DOHH2 (cell line): Measurements from ENCODE around the gene CLCA2.

Experiments used
- H3F3A ChIP-seq: fragments of 200-600 bp; sonication (generic), shearing (Covaris generic); 2 replicates; pipeline ENCODE4 v1.6.0; 2016; ENCODE audit warnings: antibody characterized with exemption, mild to moderate bottlenecking; ENCODE audit not compliant: control insufficient read depth, insufficient read depth
- H3K27ac ChIP-seq: fragments of 200-600 bp; sonication (generic); 2 replicates; pipeline ENCODE4 v1.5.1; 2014; ENCODE audit warnings: low read depth, mild to moderate bottlenecking, low read length, moderate library complexity
- H3K27me3 ChIP-seq: fragments of 200-600 bp; sonication (generic); 2 replicates; pipeline ENCODE4 v1.6.1; 2014; ENCODE audit warnings: mild to moderate bottlenecking, low read length, mixed read lengths; ENCODE audit not compliant: control insufficient read depth
- H3K36me3 ChIP-seq: fragments of 200-600 bp; sonication (generic); 2 replicates; pipeline ENCODE4 v1.6.1; 2014; ENCODE audit warnings: mild to moderate bottlenecking, low read length, moderate library complexity, mixed read lengths; ENCODE audit not compliant: control insufficient read depth
- H3K4me1 ChIP-seq: fragments of 200-600 bp; sonication (generic); 2 replicates; pipeline ENCODE4 v1.6.1; 2014; ENCODE audit warnings: mild to moderate bottlenecking, low read length, mixed read lengths; ENCODE audit not compliant: control insufficient read depth
- H3K4me2 ChIP-seq: fragments of 200-600 bp; sonication (generic); 2 replicates; pipeline ENCODE4 v1.6.0; 2014; ENCODE audit warnings: mild to moderate bottlenecking, low read length, moderate library complexity
- H3K4me3 ChIP-seq: fragments of 200-600 bp; sonication (generic); 2 replicates; pipeline ENCODE4 v1.5.1; 2014; ENCODE audit warnings: mild to moderate bottlenecking, low read length, mixed read lengths
- H3K79me2 ChIP-seq: fragments of 200-600 bp; sonication (generic); 2 replicates; pipeline ENCODE4 v1.6.1; 2014; ENCODE audit warnings: mild to moderate bottlenecking, low read length, mixed read lengths; ENCODE audit not compliant: control insufficient read depth
- H3K9me2 ChIP-seq: fragments of 200-600 bp; sonication (generic); replicated peaks from 2 replicates; pipeline ENCODE4 v1.6.1; 2014; ENCODE audit warnings: mild to moderate bottlenecking, low read length, mixed read lengths; ENCODE audit not compliant: control insufficient read depth
- H3K9me3 ChIP-seq: fragments of 200-600 bp; sonication (generic); 2 replicates; pipeline ENCODE4 v1.6.1; 2014; ENCODE audit warnings: antibody characterized with exemption, low read length, mixed read lengths; ENCODE audit not compliant: control insufficient read depth, insufficient read depth
- H4K20me1 ChIP-seq: fragments of 200-600 bp; sonication (generic); 2 replicates; pipeline ENCODE4 v1.6.0; 2014; ENCODE audit warnings: low read depth, mild to moderate bottlenecking, antibody characterized with exemption, low read length, moderate library complexity; ENCODE audit not compliant: control insufficient read depth, insufficient read depth
- CTCF ChIP-seq: fragments of 200-600 bp; sonication (generic); IDR thresholded peaks from one replicate; pipeline ENCODE4 v1.5.1; 2014; ENCODE audit warnings: antibody characterized with exemption, mild to moderate bottlenecking, low read depth, low read length; ENCODE audit not compliant: poor library complexity, severe bottlenecking
- EZH2phosphoT487 ChIP-seq: fragments of 200-600 bp; sonication (generic); IDR thresholded peaks from 2 replicates; pipeline ENCODE4 v1.6.1; 2017; ENCODE audit warnings: borderline replicate concordance, mild to moderate bottlenecking, antibody characterized with exemption, low read length, moderate library complexity, mixed read lengths

Gene CLCA2

GRCh38 chr1:86471291-86471690 lies 47.3 kb downstream of the CLCA2 start:
- H4K20me1 ChIP-seq, result no peaks in the 10 kb centered on the region
- no peaks in the 10 kb centered on the region for H3K9me3 ChIP-seq
- H3K4me3 ChIP-seq, result no peak overlapping the region
- no peak overlapping the region for H3K4me2 ChIP-seq
- H3K27ac ChIP-seq, result no peak overlapping the region
- no peaks in the 10 kb centered on the region for H3F3A ChIP-seq
- peaks cover 19% of the 10 kb centered on the region for H3K27me3 ChIP-seq
- no peak for TF ChIP-seq EZH2phosphoT487
- TF ChIP-seq CTCF, result no peak
- H3K9me2 ChIP-seq, result no peaks in the 10 kb centered on the region
- no peaks in the 10 kb centered on the region for H3K36me3 ChIP-seq
- no peaks in the 10 kb centered on the region for H3K79me2 ChIP-seq
- H3K4me1 ChIP-seq, result no peaks in the 10 kb centered on the region

GRCh38 chr1:86472152-86472551 lies 48.2 kb downstream of the CLCA2 start:
- H3K9me3 ChIP-seq, result no peaks in the 10 kb centered on the region
- no peak overlapping the region for H3K27ac ChIP-seq
- no peak overlapping the region for H3K4me3 ChIP-seq
- no peak overlapping the region for H3K4me2 ChIP-seq
- H3K36me3 ChIP-seq, result no peaks in the 10 kb centered on the region
- TF ChIP-seq EZH2phosphoT487, result no peak
- no peak for TF ChIP-seq CTCF
- H3K4me1 ChIP-seq, result no peaks in the 10 kb centered on the region
- no peaks in the 10 kb centered on the region for H4K20me1 ChIP-seq
- H3K9me2 ChIP-seq, result no peaks in the 10 kb centered on the region
- peaks cover 19% of the 10 kb centered on the region for H3K27me3 ChIP-seq
- no peaks in the 10 kb centered on the region for H3K79me2 ChIP-seq
- no peaks in the 10 kb centered on the region for H3F3A ChIP-seq

- no peaks in the 10 kb centered on the region for H3K79me2 ChIP-seq
- H3K27me3 ChIP-seq, result peaks cover 19% of the 10 kb centered on the region
- no peak overlapping the region for H3K4me2 ChIP-seq
- H4K20me1 ChIP-seq, result no peaks in the 10 kb centered on the region
- no peaks in the 10 kb centered on the region for H3F3A ChIP-seq
- no peak overlapping the region for H3K27ac ChIP-seq
- no peaks in the 10 kb centered on the region for H3K36me3 ChIP-seq
- no peaks in the 10 kb centered on the region for H3K4me1 ChIP-seq
- H3K9me3 ChIP-seq, result no peaks in the 10 kb centered on the region
- TF ChIP-seq CTCF, result no peak
- no peak for TF ChIP-seq EZH2phosphoT487
- no peaks in the 10 kb centered on the region for H3K9me2 ChIP-seq
- no peak overlapping the region for H3K4me3 ChIP-seq
These were observed 48.8 kb downstream of the CLCA2 start for GRCh38 chr1:86472767-86473166.

- Histone ChIP-seq H3K4me1 (no peaks in the 10 kb centered on the region), H3F3A (no peaks in the 10 kb centered on the region), H3K36me3 (no peaks in the 10 kb centered on the region), H3K27me3 (peaks cover 7% of the 10 kb centered on the region; the same call in 1 of the 2 replicates), H3K9me3 (no peaks in the 10 kb centered on the region), H3K27ac (no peak overlapping the region), H3K79me2 (no peaks in the 10 kb centered on the region), H3K9me2 (no peaks in the 10 kb centered on the region), H3K4me3 (no peak overlapping the region), H3K4me2 (no peak overlapping the region), H4K20me1 (no peaks in the 10 kb centered on the region)
- no peak for TF ChIP-seq CTCF
- TF ChIP-seq EZH2phosphoT487, result no peak
These were observed 53.3 kb downstream of the CLCA2 start for GRCh38 chr1:86477256-86477655.
